ENCODE measurements around the gene SORBS1.

SORBS1 gene

DNA sequence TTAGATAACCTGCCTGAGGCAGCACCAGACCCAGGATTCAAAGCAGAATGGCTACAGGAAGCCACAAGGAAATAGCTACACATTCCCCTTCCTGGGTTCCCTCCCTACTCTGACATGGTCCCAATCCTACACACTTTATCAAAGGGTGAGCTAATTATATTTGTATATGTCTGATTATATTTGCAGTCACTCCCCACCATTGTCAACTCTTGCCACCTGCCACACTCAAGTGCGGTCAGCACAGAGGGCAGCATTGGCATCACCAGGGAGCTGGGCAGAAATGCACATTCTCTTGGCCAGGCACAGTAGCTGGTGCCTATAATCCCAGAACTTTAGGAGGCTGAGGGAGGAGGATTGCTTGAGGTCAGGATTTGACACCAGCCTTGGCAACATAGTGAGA is 156.3 kb downstream of the SORBS1 start:
- no peak for DNase-seq

DNA sequence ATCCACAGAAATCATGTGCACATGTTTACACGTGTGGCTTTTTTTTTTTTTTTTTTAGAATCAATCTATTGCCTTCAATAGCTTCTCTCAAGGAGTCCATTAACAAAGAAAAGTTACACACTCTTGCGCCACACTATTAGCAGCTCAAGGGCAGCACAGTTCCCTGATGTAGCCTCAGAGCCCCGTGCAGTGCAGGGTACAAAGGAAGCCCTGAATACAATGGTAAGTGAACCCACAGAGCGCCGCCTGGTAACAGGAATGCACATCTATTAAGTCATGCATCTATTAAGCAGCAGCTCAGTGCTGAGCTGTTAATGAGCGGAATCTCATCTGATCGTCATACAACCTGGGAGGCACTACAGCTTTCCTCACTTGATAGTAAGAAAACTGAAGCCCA is 156.7 kb downstream of the SORBS1 start:
- DNase-seq: no peak

DNA sequence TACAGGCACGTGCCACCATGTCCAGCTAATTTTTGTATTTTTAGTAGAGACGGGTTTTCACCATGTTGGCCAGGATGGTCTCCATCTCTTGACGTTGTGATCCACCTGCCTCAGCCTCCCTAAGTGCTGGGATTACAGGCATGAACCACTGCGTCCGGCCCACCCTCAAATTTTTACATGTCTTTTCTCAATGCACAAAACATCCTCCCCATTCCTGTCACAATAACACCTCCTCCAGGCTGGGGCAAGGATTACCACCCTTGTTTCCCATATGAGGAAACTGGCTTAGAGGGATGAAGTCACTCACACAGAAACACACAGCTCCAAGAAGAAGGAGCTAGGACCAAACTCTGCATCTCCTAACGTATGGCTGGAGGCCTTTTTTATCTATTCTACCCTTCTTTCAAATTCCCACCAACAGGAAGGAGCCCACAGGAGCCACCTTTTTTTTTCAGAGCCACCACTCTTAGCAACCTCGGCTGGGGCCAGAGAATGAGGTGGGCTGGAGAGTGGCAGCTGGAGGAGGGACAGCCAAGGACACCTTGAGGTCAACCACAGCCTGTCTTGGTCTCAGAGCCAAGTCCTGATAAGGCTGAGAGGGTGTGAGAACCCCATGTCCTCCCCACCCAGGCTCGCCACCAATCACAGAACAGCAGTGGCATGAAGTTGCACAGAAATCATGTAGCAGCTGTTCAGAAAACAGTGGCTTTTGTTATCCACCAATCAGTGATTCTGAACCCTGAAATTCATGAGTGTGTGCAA is 157.3 kb downstream of the SORBS1 start:
- no peak for DNase-seq

DNA sequence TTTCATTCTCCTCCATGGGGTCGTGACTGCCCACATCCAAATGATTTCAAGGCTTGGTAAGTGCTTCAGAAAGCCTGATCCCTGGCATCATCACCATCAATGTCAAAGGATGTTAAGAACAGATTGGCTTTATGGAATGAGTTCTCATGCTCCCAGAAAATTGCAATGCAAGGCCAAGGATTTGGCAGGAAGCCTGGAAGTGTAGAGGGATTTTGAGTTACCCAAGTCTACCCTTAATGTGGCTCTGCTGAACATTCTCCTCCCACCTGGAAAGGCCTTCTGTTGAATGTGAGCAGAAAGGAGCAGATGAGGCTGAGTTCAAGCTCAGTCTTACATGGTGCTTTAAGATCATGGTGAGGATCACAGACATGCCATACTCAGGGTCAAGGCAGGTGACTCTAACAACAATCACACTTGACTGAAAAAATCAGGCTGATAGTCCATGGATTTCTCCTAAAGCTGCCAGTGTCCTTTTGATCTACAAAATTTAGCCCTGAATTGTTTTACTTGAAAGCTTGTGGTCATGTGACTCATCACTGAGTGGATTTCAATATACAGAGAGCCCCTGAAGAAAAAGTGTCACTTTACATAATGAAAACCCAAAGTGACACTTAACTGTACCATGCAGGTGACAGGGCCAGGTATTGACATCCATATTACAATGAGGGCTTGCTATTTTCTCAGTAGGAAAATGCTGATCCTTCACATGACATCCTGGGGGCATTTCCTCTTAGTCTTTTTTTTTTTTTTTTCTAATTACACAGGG is 159.3 kb downstream of the SORBS1 start:
- no peak for DNase-seq

DNA sequence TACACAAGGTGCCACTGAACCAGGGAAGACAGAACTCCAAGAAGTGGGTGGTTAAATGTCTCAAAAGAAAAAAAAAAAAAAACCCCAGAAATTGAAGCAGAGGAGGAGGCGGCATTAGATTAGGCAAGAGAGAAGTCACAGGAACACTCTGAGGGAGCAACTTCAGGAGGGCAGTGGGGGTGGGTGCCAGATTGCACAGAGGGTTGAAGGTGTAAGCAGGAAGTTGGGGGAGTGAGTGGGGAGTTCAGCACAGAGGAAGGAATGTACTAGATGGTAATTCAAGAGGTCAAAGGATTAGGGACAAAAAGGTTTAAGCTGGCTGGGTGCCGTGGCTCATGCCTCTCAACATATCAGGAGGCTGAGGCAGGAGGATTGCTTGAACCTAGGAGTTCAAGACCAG is 160.4 kb downstream of the SORBS1 start:
- no peak for DNase-seq

DNA sequence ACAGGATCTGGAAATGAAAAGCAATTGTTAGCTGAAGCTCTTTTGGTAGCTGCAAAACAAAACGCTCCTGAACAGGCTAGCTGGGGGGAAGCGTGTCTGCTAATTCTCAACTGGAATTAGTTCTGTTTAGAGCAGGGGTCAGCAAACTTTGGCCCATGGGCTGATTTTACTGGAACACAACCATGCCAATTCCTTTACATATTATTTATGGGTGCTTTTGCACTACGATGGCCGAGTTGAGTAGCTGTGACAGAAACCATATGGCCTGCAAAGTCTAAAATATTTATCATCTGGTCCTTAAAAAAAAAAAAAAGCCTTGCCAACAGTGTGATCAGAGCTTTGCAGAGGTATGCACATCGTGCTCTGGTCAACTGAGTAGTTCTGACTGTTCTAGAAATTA is 162.0 kb downstream of the SORBS1 start:
- no peak for DNase-seq

DNA sequence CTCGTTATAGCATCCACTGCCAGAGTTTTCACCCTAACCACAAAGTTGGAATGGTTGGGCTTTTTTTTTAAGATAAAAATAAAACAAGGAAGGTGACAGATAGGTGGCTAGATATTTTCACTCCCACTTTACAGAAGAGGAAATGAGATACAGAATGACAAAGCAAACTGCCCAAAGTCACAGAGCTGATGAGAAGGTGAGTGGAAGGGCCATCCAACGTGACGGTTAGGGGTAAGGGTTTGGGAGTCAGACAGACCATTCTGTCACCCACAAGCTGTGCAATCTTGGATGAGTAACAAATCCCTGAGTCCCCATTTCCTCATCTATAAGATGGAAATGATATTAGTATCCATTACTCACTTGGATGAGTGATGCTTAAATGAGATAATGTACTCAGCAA is 163.4 kb downstream of the SORBS1 start:
- no peak for DNase-seq

DNA sequence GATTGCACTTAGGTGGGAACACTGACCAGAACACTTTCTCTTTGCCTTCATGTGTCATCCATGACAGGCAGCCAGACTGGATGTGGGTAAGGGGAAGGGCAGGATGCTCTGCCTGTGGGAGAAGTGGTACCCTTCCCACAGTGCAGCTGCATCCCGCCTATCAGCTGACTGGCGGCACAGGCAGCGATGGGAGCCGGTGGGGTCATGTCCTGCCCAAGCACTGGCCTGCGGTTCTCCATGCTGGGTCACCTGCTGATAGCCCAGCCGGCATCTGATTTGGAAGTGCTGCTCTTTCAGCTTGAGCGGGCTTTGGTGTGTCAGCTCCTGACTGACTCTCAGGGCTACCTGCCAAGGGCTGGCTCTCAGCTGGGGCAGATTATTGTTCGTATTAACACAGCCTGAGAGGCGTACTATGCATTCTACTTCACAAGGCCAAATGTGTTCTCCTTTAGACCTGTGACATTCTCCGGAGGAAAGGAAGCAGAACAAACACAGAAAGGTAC is 165.2 kb downstream of the SORBS1 start:
- DNase-seq: no peak

DNA sequence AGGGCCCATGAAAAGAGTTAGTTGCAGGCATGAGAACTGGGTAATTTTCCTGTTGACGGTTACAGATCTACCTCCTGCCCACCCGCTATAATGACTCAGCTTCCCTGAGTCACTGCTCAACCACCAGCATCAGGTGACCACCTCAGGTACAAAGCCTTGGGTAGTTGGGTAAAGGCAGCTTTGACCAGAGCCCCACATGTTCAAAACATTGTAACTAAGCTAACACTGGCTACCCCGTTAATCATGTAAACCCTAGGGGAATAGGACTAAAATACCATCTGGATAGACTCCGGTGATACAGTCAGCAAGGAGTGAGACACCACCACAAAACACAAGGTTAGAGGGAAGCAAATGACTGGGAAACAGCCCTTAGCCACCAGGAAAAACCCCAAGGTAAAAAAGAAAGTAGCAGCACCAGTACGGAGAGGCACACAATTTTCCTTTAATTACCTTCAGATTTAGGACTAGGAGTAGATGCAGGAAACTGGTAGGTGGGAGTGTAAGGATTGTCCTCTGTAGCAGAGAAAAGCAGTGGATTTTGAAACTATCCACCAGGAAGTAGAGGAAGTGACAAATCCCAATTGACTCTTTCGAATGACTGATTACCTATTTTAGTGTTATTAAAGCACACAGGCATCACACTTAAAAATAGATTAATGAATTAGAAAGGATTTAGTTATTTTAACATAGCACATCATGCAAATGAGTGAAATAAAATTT is 166.8 kb downstream of the SORBS1 start:
- DNase-seq: no peak

DNA sequence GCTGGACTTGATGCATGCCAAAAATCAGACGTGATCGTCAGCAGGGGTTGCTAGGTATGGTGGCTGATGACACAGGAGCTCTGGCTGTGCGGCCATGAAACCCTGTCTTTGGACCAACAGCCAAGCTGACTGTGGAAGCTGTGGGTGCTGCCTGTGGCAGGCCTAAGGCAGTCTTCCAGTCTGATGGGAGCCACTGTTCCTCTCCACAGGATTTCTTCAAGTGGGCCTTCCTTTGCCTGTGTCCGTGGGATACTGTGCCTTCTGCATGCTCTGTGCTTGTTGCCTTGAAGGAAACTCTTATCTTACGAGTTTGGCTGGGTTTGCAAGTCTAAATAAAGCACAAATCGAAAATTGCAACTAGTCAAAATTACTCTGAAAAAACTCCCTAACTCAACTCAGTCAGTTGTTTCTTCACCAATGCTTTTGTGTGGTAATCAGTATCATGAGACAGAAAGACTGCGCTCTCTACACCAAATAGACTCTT is 168.4 kb downstream of the SORBS1 start:
- DNase-seq: no peak

DNA sequence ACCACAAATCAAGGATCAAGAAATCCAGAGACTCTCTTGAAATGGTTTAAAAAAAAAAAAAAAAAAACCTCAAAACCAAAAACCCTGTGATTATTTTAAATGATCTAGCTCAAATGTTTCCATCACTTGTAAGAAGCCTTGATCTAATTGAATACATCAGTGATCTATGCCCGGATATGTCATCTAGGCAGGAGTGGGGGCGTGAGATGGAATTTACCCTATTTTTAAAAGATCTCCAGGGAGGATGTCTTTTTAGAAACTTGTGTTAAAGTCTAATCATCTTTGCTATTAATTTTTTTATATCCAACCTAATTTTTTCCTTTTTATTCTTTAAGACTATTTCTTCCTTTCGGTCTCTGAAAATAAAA is 169.0 kb downstream of the SORBS1 start:
- DNase-seq: no peak

DNA sequence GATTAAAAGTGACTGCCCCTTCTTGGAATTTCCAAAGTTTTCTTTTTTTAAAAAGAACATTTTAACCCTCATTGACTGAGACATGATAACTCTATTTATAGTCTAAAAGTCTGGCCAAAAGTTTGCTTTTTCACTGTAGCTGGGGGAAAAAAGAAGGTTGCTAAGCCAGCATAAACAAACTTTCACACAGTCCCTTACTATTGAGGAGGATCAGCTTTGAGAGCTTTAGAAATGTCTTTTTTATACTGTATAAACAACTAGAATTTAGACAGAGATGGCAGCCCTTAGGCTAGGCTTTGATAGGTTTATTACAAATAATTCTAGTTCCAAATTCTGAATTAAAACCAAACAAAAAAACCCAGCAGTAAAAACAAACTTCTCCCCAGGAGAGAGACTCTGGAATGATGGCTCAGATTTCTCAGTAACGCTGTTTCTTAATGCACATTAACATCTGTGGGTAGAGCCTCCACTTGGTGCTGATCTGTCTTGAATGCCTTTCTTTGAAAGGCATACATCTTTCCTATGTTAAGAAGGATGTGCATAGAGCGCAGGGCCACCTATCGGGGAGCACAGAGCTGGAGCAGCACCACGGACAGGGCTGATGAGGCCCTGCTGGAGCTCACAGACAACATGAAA is 169.5 kb downstream of the SORBS1 start:
- DNase-seq: peak; percentile 64 to 71

DNA sequence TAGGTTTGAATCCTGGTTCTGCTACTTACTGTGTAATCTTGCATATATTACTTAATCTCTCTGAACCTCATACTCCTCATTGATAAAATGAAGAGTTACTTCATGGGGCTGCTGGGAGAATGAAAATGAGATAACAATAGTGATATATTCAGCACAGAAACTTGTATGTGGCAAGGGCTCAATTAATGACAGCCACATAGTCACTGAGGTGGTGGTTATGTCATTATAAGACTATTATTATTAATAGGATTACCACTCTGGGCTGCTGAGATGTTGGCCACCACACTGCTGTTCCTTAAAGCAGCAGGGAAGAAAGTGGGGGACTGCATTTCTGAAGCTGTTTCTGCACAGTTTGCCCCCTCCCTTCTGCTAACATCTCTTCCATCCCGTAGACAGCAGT is 170.0 kb downstream of the SORBS1 start:
- DNase-seq: no peak

DNA sequence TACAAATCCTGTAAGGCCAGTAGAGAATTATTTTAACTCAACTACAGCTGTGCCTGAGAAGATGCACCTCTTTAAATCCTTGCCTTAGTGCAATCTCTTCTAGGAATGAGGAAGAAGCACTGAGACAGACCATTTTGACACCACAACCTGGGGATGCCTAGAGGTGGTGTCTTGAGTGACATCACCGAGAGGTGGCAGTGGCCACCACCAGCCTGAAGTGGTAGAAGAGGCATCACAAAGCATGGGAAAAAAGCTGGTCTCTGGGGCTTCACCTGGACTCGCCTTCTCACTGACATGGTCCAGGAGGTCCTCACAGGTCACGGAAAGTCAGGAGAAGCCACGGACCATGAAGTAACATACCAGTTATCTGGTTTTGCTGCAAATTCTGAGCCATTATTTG is 171.2 kb downstream of the SORBS1 start:
- no peak for DNase-seq

DNA sequence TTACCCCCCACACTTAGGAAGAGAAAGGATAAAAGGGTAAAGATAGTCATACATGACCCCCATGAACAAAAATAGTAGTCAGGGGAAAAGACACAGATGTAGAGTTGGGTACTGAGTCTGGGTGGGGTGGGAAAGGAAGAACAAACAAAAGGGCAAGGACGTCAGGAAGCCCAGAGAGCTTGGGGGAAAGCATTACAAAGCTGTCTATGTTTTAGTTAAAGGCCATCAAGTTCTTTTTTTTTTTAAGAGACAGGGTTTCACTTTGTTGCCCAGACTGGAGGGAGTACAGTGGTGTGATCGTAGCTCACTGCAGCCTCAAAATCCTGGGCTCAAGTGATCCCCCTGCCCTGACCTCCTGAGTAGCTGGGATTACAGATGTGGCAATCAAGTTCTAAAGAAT is 172.0 kb downstream of the SORBS1 start:
- no peak for DNase-seq

DNA sequence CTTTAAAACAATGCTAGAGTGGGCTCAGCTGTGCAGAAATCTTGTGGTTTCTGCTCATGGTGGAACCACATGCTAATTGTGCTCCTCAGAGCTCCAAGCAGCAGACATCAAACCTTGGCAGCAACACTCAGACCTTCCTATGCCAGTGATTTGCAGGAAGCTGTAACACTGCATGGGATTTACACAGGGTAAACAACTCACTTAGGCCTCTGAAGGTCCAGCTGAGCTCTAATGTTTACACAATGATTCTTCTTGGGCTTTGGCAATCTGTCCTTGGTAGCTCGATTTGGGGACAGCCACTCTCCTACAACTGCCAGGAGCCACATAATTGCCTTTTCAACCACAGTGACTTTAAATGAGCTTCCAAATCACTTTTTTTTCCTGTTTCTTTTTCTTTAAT is 172.6 kb downstream of the SORBS1 start:
- DNase-seq: no peak

DNA sequence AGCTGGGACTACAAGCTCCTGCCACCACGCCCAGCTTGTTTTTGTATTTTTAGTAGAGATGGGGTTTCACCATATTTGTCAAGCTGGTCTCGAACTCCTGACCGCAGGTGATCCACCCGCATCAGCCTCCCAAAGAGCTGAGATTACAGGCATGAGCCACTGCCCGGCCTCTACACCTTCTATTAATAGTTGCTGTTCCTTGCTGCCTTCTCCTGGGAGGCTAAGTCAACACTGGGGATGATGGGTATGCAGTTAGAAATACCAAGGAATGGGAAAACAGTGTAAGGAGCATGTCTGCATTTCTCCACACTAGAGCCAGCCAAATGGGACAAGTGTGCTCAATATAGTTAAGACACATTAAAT is 173.1 kb downstream of the SORBS1 start:
- DNase-seq: no peak

DNA sequence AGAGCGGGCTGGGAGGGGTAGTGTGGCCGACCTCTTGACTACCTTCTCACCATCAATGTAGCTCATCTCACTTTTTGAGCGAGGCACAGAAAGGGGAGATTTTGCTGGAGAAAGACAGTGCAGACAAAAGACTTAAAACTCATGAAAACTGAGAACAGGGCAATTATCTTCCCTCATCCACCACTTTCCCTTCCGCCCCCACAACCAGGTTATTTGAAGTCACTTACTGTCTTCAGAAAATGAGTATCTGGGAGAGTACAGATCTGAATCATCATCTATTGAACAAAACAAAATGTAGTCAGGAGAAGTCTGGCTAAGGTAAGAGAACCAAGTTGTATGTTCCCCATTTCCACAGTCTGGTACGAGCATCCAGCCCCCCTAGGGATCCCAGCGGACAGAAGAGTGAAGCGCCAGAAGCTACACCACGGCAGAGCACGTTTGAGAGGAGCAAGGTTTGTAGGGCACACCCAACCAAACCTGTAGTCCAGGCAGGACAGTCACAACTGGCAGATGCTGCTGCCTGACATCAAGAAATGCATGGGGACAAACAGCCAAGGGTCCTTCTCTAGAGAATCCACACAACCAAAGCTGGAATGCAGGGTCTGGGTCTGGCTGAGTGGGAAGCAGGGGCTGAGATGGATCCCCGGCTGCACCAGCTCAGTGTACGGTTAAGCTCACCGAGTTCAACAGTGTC is 177.0 kb downstream of the SORBS1 start:
- no peak for DNase-seq

DNA sequence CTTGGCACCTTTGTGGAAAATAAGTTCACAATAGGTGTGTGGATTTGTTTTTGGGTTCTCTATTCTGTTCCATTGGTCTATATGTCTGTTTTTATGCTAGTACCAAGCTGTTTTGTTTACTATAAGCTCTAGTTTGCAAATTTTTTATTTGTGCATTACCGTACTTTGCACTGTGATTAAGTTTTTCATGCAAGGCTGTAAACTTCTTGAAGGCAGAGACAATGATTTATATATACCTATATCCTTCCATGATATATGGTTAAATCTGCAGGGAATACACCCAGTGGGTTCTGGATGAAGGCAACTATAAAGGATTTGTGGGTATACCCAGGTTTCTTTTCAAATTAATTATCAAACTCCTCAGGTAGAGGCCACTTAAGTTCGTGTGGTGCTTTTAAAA is 178.6 kb downstream of the SORBS1 start:
- DNase-seq: no peak

DNA sequence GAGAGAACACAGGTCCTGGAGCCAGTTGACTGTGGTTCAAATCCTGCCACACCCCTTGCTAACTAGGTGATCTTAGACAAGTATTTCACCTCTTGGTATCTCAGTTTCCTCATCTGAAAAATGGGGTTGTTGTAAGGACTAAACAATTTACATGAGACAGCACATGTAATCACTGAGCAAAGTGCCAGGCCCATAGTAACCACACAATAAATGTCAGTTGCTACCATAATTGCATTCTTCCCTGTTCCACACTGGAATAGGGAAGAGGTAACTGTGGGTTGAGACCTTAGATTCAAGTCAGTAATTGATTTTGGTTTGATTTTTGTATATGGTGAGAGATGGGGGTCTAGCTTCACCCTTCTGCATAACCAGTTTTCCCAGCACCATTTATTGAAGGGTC is 179.0 kb downstream of the SORBS1 start:
- DNase-seq: no peak

DNA sequence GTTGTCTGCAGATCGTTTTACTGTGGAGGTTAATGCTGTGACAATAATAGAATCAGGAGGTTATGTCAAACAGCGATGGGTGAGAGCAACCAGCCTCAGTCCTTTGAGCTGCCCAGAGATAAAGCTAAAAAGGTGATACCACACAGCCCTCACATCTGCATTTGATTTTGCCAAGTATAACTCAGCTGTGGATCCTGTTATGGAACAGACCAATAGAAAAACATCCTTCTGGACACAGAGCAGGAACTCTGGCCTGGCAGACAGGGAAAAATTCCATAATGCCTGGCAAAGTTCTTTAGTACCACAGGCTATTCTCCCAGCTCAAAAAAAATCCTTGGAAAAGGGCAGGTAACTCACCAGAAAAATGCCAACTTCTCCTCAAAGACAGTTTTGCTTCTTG is 183.2 kb downstream of the SORBS1 start:
- no peak for DNase-seq

DNA sequence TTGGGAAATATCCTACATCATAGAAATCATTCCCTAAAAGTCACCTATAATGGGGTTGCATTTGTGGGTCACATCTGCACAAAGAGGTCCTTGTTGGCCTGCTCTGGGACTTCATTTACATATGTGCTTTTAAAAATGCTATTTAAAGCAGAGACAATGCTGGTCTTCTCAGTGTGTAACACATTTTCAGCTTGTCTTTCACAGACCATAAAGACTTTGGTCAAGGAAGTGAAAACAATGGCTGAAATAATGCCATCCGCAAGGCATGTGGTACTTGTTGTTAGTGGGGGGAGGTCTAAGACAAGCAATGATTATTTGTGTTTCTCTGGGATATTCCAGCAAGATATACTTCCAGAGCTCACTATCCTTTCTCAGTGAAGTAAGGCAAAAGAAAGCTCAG is 185.8 kb downstream of the SORBS1 start:
- no peak for DNase-seq
